OCI-LY1 (cell line): ENCODE data around the gene SLC5A4.

ENCODE experiments used
- EZH2 ChIP-seq: fragments of 200-600 bp; sonication (generic), shearing (Covaris generic); IDR thresholded peaks from 2 replicates; pipeline ENCODE4 v1.8.0; 2017; ENCODE audit warnings: borderline replicate concordance, mixed run types, mild to moderate bottlenecking, antibody characterized with exemption, low read length, moderate library complexity, mixed read lengths
- TF ChIP-seq, protein P1 (sequence below): fragments of 200-600 bp; sonication (generic), shearing (Covaris generic); IDR thresholded peaks from 2 replicates; pipeline ENCODE4 v1.5.1; 2017; ENCODE audit warnings: mild to moderate bottlenecking, antibody characterized with exemption, low read length, moderate library complexity, mixed read lengths

DNA sequence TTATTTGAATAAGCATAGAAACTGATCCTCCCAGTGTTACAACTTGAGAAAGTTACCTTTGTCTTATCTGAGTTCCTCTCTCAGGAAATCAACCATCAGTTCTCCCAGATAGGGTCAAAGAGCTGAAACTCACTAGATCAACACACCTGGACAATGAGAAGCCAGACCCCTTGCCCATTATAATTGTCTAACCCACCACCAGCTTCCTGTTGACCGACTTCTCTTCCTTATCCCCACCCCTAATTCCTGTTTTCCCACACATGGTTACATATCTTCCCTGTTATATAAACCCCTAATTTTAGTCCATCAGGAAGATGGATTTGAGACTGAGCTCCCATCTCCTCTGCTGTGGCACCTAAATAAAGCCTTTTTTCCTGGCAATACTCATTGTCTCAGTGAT, 6.9 kb downstream of the SLC5A4 start:
- TF ChIP-seq, protein P1, sequence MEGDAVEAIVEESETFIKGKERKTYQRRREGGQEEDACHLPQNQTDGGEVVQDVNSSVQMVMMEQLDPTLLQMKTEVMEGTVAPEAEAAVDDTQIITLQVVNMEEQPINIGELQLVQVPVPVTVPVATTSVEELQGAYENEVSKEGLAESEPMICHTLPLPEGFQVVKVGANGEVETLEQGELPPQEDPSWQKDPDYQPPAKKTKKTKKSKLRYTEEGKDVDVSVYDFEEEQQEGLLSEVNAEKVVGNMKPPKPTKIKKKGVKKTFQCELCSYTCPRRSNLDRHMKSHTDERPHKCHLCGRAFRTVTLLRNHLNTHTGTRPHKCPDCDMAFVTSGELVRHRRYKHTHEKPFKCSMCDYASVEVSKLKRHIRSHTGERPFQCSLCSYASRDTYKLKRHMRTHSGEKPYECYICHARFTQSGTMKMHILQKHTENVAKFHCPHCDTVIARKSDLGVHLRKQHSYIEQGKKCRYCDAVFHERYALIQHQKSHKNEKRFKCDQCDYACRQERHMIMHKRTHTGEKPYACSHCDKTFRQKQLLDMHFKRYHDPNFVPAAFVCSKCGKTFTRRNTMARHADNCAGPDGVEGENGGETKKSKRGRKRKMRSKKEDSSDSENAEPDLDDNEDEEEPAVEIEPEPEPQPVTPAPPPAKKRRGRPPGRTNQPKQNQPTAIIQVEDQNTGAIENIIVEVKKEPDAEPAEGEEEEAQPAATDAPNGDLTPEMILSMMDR = no peak
- TF ChIP-seq EZH2 = no peak
